Daoy (cell line): Measurements from ENCODE around the gene RPS6KL1. TPM values are rescaled to one million over a fixed set of nuclear protein-coding genes. Genes with fewer than 3 reads are reported as not detected.

Experiments used
- DNase-seq: peaks from one replicate; pipeline ENCODE4 v3.0.0-alpha.2; 2015; ENCODE audit warnings: low read depth
- total RNA-seq: library from RNA; depleted of rRNA; stranded (reverse); fragments of >200 nt; shearing (Covaris generic); gene quantifications from 2 replicates; pipeline ENCODE4 v1.2.3, GENCODE V29; 2014; rRNA removed

The RPS6KL1 gene
- total RNA-seq, 1 experiment from 2014 or later: 9.8 TPM

DNA sequence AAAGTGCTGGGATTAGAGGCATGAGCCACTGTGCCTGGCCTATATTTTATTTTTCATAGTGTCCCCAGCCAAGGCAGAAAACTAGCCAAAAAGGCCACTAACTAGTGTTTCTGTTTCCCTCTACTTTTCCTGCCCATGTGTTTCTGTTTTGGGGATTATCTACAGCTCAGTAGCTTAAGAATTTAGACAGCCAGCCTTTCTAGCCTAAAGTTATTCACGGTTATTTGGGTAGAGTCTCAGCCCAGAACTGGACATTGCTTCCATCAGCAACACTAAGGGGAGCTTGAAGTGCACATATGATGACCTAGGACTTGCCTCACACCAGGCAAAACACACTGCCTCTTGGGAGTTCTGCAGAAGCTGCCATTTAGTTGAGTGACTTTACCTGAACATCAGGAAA, 65.0 kb downstream of the RPS6KL1 start:
- DNase-seq: no peak

DNA sequence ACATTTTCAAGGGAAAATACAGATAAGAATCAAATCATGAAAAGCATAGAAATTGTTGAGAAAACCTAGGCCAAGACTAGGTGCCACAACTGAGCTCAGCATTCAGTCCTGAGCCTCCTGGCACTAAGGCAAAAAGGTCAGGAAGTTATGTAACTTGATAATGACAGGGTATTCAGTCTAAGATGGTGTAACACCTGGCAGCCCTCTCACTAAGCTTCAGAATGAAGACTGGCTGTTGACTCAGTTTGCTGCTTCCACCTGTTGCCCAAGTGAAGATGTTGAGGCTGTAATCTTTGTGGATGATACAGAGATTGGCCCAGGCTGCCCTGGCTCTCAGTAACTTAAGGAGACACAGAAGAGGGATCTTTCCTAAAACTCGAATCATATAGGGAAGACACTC, 66.7 kb downstream of the RPS6KL1 start:
- no peak for DNase-seq

DNA sequence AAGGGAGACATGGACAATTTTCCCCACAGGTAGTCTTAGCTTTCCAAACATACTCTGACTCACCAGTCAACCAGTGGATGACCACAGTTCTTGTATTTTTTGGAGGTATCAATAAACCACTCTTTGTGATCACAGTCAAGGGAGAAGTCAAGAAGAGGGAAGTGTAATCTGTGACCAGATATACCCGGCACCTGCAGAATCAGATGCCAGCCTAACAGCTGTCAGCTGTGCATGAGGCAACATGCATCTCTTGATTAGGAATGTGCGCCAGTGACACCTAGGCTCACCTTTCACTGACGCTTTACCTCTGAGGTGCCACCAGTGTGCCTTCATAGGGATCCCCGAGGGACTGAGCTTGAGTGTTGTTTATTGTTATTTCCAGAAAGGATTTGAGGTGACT, 67.1 kb downstream of the RPS6KL1 start:
- no peak for DNase-seq

DNA sequence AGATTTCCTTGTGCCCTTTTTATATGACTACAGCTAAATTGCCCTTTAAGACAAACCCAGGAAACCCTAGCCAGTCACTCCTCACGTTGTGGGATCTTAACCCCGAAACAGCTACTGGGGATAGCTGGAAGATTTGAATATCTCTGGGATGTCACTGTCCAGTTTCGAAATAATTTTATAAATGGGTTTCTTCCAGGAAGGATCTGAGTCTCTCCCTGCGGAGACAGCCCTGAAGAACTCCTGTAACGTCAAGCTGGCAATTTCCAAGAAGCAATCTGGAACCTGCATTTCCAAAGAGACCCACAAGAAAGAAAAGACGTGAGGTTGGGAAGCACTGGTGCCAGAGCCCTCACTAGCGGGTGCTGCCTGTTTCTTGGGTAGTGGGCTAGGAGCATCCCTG, 68.0 kb downstream of the RPS6KL1 start:
- no peak for DNase-seq

Other genes with a start within 250 kb of the RPS6KL1 start
- gene AREL1, start 210.2 kb downstream of the RPS6KL1 start, total RNA-seq: 24.6 and 27.9 TPM in 2 replicates
- gene FCF1, start 210.1 kb downstream of the RPS6KL1 start, total RNA-seq: 34.8 and 49.4 TPM in 2 replicates
- gene YLPM1, start 159.9 kb downstream of the RPS6KL1 start, total RNA-seq: 14.8 and 23.8 TPM in 2 replicates
- gene PROX2, start 47.1 kb downstream of the RPS6KL1 start, total RNA-seq: not detected in 2 replicates
- 40.8 and 43.2 TPM in 2 replicates for gene DLST, start 41.3 kb downstream of the RPS6KL1 start, total RNA-seq
- gene PGF, start 32.3 kb upstream of the RPS6KL1 start, total RNA-seq: 4.4 and 8.0 TPM in 2 replicates
- gene EIF2B2, start 79.7 kb upstream of the RPS6KL1 start, total RNA-seq: 72.0 and 87.9 TPM in 2 replicates
- gene MLH3, start 128.2 kb upstream of the RPS6KL1 start, total RNA-seq: 7.9 and 16.0 TPM in 2 replicates
- 21.8 and 34.0 TPM in 2 replicates for gene ACYP1, start 140.8 kb upstream of the RPS6KL1 start, total RNA-seq
- gene ZC2HC1C, start 146.4 kb upstream of the RPS6KL1 start, total RNA-seq: 1.4 and 4.3 TPM in 2 replicates
- 27.6 and 31.8 TPM in 2 replicates for gene NEK9, start 203.8 kb upstream of the RPS6KL1 start, total RNA-seq